NB4 (cell line): ENCODE measurements around the gene IL22RA1.

Experiments used
- CTCF ChIP-seq: IDR thresholded peaks from one replicate; pipeline ENCODE4 v1.5.1; 2012; ENCODE audit warnings: low read depth, low read length
- MAX ChIP-seq: IDR thresholded peaks from 2 replicates; pipeline ENCODE4 v1.6.1; 2011; ENCODE audit warnings: low read depth, low read length
- MYC ChIP-seq: IDR thresholded peaks from 2 replicates; pipeline ENCODE4 v1.6.1; 2011; ENCODE audit warnings: low read depth, low read length
- POLR2A ChIP-seq: IDR thresholded peaks from 2 replicates; pipeline ENCODE4 v1.6.1; 2011; ENCODE audit warnings: mild to moderate bottlenecking; ENCODE audit not compliant: insufficient read length; ENCODE audit errors: extremely low read depth

- TF ChIP-seq POLR2A (no peak), CTCF (no peak), MAX (no peak), MYC (no peak)
Measured at GRCh38 chr1:24124980-24125379, 18.0 kb downstream of the IL22RA1 start.
